WI38 (cell line): ENCODE data around the gene CNST.

Source experiments
- H3K4me3 ChIP-seq: 2 replicates; pipeline ENCODE4 v1.5.1; 2011; ENCODE audit warnings: low read depth, mild to moderate bottlenecking, control low read depth, low read length
- CTCF ChIP-seq: IDR thresholded peaks from 2 replicates; pipeline ENCODE4 v1.5.1; 2012; ENCODE audit warnings: low read depth, mild to moderate bottlenecking, control low read depth, low read length

Gene CNST

DNA sequence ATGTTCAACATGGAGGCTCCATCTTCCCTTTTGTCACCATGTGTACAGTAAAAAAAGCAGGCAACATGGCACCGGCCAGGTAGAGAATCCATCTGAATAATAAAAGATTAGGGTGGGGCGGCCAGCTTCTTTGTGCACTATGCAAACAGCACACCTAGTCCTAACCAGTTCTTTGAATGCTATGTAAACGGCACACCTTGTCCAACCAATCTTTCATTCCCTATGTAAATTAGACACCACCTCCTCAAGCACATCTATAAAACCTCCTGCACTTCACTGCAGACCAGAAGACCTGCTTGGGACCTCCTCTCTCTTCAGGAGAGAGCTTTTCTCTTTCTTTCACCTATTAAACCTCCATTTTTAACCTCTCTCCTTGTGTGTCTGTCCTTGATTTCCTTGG, 28.4 kb upstream of the CNST start:
- no peak for TF ChIP-seq CTCF
- no peak overlapping the region for H3K4me3 ChIP-seq

GRCh38 chr1:246540738-246541491, 25.3 kb upstream of the CNST start:
- no peak for TF ChIP-seq CTCF
- no peak overlapping the region for H3K4me3 ChIP-seq

- no peak for TF ChIP-seq CTCF
- no peak overlapping the region for H3K4me3 ChIP-seq
These were observed 22.3 kb upstream of the CNST start for GRCh38 chr1:246544001-246544400.

GRCh38 chr1:246549665-246550064, 16.6 kb upstream of the CNST start:
- no peak overlapping the region for H3K4me3 ChIP-seq
- TF ChIP-seq CTCF, result no peak

- TF ChIP-seq CTCF, result no peak
- H3K4me3 ChIP-seq, result no peak overlapping the region
These were observed 15.9 kb upstream of the CNST start for GRCh38 chr1:246550402-246550801.

- no peak for TF ChIP-seq CTCF
- H3K4me3 ChIP-seq, result no peak overlapping the region
These were observed 14.1 kb upstream of the CNST start for GRCh38 chr1:246552110-246552509.

- no peak overlapping the region for H3K4me3 ChIP-seq
- TF ChIP-seq CTCF, result no peak
These were observed 12.1 kb upstream of the CNST start for GRCh38 chr1:246554201-246554600.
